ENCODE results near the gene AUTS2.

AUTS2 gene

GRCh38 chr7:70338015-70338414, 739.7 kb downstream of the AUTS2 start:
- no peak for TF ChIP-seq CTCF (IDR thresholded peaks at IDR 0.05)
- H3K4me3 Mint-ChIP-seq = no peak overlapping the region
- H3K27me3 Mint-ChIP-seq (ENCODE audit: low read depth, poor library complexity) = peaks cover 4% of the 10 kb centered on the region
- H3K4me1 Mint-ChIP-seq = peaks cover 30% of the 10 kb centered on the region
- H3K9me3 Mint-ChIP-seq = peaks cover 2% of the 10 kb centered on the region
- no peak overlapping the region for H3K27ac Mint-ChIP-seq
- DNase-seq = no peak
- H3K36me3 Mint-ChIP-seq (ENCODE audit: low read depth) = no peaks in the 10 kb centered on the region

GRCh38 chr7:70340236-70340635, 742.0 kb downstream of the AUTS2 start:
- TF ChIP-seq CTCF (IDR thresholded peaks at IDR 0.05) = no peak
- Mint-ChIP-seq H3K4me3 (no peak overlapping the region), H3K9me3 (no peaks in the 10 kb centered on the region), H3K27me3 (ENCODE audit: low read depth, poor library complexity) (no peaks in the 10 kb centered on the region), H3K4me1 (peaks cover 38% of the 10 kb centered on the region), H3K36me3 (ENCODE audit: low read depth) (no peaks in the 10 kb centered on the region), H3K27ac (no peak overlapping the region)
- no peak for DNase-seq

- no peak overlapping the region for H3K4me3 Mint-ChIP-seq
- no peak for TF ChIP-seq CTCF (IDR thresholded peaks at IDR 0.05)
- no peaks in the 10 kb centered on the region for H3K36me3 Mint-ChIP-seq (ENCODE audit: low read depth)
- no peaks in the 10 kb centered on the region for H3K27me3 Mint-ChIP-seq (ENCODE audit: low read depth, poor library complexity)
- DNase-seq = no peak
- no peaks in the 10 kb centered on the region for H3K9me3 Mint-ChIP-seq
- peaks cover 38% of the 10 kb centered on the region for H3K4me1 Mint-ChIP-seq
- no peak overlapping the region for H3K27ac Mint-ChIP-seq
Measured at GRCh38 chr7:70341446-70341845, 743.2 kb downstream of the AUTS2 start.

- H3K27ac Mint-ChIP-seq = peak overlapping the region; percentile 3
- peaks cover 46% of the 10 kb centered on the region for H3K4me1 Mint-ChIP-seq
- TF ChIP-seq CTCF (IDR thresholded peaks at IDR 0.05) = no peak
- peaks cover 4% of the 10 kb centered on the region for H3K27me3 Mint-ChIP-seq (ENCODE audit: low read depth, poor library complexity)
- DNase-seq = no peak
- no peaks in the 10 kb centered on the region for H3K9me3 Mint-ChIP-seq
- H3K36me3 Mint-ChIP-seq (ENCODE audit: low read depth) = no peaks in the 10 kb centered on the region
- no peak overlapping the region for H3K4me3 Mint-ChIP-seq
Measured at GRCh38 chr7:70343519-70343918, 745.2 kb downstream of the AUTS2 start.

- H3K4me3 Mint-ChIP-seq = no peak overlapping the region
Measured at GRCh38 chr7:70344726-70345125, 746.5 kb downstream of the AUTS2 start.

More at GRCh38 chr7:70344726-70345125, 746.5 kb downstream of the AUTS2 start:
- Mint-ChIP-seq H3K36me3 (ENCODE audit: low read depth) (peaks cover 1% of the 10 kb centered on the region), H3K9me3 (no peaks in the 10 kb centered on the region), H3K27ac (no peak overlapping the region), H3K27me3 (ENCODE audit: low read depth, poor library complexity) (peaks cover 4% of the 10 kb centered on the region), H3K4me1 (peaks cover 52% of the 10 kb centered on the region)
- DNase-seq = no peak
- no peak for TF ChIP-seq CTCF (IDR thresholded peaks at IDR 0.05)
